Uterus (tissue), 2 donors: ENCODE results near the gene ZC2HC1B.

Experiments
- CTCF ChIP-seq, 4 experiments: fragments of 200-600 bp in 2 of 4; fragments of 450-650 bp in 2 of 4; sonication (generic) in 2 of 4; IDR thresholded peaks; one replicate each; pipeline ENCODE4 v1.5.1; 2016 to 2019; ENCODE audit warnings: antibody characterized with exemption in 4 of 4, mild to moderate bottlenecking in 2 of 4, moderate library complexity in 1 of 4
- POLR2A ChIP-seq, 2 donors: fragments of 450-650 bp; IDR thresholded peaks; one replicate each; pipeline ENCODE4 v1.6.1; 2016; ENCODE audit warnings: antibody characterized with exemption in 2 of 2, mild to moderate bottlenecking in 1 of 2, moderate library complexity in 1 of 2

- TF ChIP-seq CTCF (IDR thresholded peaks at IDR 0.05) (no peak), POLR2A (IDR thresholded peaks at IDR 0.05) (no peak)
These were observed 89.6 kb downstream of the ZC2HC1B start for GRCh38 chr6:143953922-143954321.
